SK-N-SH treated with all-trans-retinoic acid at 6 μM for 48 hours (cell line): ENCODE data around the gene RPL18A.

Experiments used
- ATAC-seq: fragments of 200-7000 bp; cut with Tn5 transposase; 3 replicates; pipeline ENCODE4 v1.9.1; 2020; ENCODE audit warnings: mild to moderate bottlenecking, moderate library complexity
- ARNTL ChIP-seq: fragments of 450-650 bp; formaldehyde crosslinking; IDR thresholded peaks from 2 replicates; pipeline ENCODE4 v1.5.0; 2020; ENCODE audit warnings: low read depth, mild to moderate bottlenecking, moderate library complexity, borderline replicate concordance
- BACH2 ChIP-seq: fragments of 250-450 bp; sonication (Bioruptor Pico); IDR thresholded peaks from 2 replicates; pipeline ENCODE4 v1.9.0; 2021; ENCODE audit warnings: mild to moderate bottlenecking, borderline replicate concordance
- CREB5 ChIP-seq: fragments of 250-450 bp; sonication (Bioruptor Pico); IDR thresholded peaks from 2 replicates; pipeline ENCODE4 v1.5.1; 2020; ENCODE audit warnings: low read depth, mild to moderate bottlenecking, moderate library complexity
- CSDC2 ChIP-seq: fragments of 250-450 bp; sonication (Bioruptor Pico); IDR thresholded peaks from 2 replicates; pipeline ENCODE4 v1.5.0; 2020; ENCODE audit warnings: mild to moderate bottlenecking, moderate library complexity
- CSRNP3 ChIP-seq: fragments of 250-450 bp; sonication (Bioruptor Pico); IDR thresholded peaks from 2 replicates; pipeline ENCODE4 v1.5.1; 2021; ENCODE audit warnings: mild to moderate bottlenecking, moderate library complexity
- GLIS3 ChIP-seq: fragments of 250-450 bp; sonication (Bioruptor Pico); IDR thresholded peaks from 2 replicates; pipeline ENCODE4 v1.5.0; 2020; ENCODE audit warnings: mild to moderate bottlenecking, moderate library complexity
- ISL1 ChIP-seq: fragments of 250-450 bp; sonication (Bioruptor Pico); IDR thresholded peaks from 2 replicates; pipeline ENCODE4 v2.1.2; 2022; ENCODE audit warnings: mild to moderate bottlenecking, moderate library complexity
- PATZ1 ChIP-seq: fragments of 250-450 bp; sonication (Bioruptor Pico); IDR thresholded peaks from 2 replicates; pipeline ENCODE4 v1.8.0; 2020; ENCODE audit warnings: mild to moderate bottlenecking, moderate library complexity, borderline replicate concordance
- POU6F1 ChIP-seq: fragments of 250-450 bp; sonication (Bioruptor Pico); IDR thresholded peaks from 2 replicates; pipeline ENCODE4 v1.8.0; 2021; ENCODE audit warnings: low read depth, mild to moderate bottlenecking, moderate library complexity, borderline replicate concordance
- PPARA ChIP-seq: fragments of 250-450 bp; sonication (Bioruptor Pico); IDR thresholded peaks from 2 replicates; pipeline ENCODE4 v1.5.0; 2020; ENCODE audit warnings: mild to moderate bottlenecking, borderline replicate concordance
- SNAI2 ChIP-seq: fragments of 250-450 bp; sonication (Bioruptor Pico); IDR thresholded peaks from 2 replicates; pipeline ENCODE4 v1.5.0; 2020; ENCODE audit warnings: mild to moderate bottlenecking, moderate library complexity
- TCF4 ChIP-seq: fragments of 250-450 bp; sonication (Bioruptor Pico); IDR thresholded peaks from 2 replicates; pipeline ENCODE4 v1.8.0; 2021; ENCODE audit warnings: mild to moderate bottlenecking, moderate library complexity, borderline replicate concordance
- TOX ChIP-seq: fragments of 250-450 bp; sonication (Bioruptor Pico); IDR thresholded peaks from 2 replicates; pipeline ENCODE4 v1.8.0; 2021; ENCODE audit warnings: mild to moderate bottlenecking, moderate library complexity, borderline replicate concordance
- TSHZ2 ChIP-seq: fragments of 250-450 bp; sonication (Bioruptor Pico); IDR thresholded peaks from 2 replicates; pipeline ENCODE4 v1.5.0; 2020; ENCODE audit warnings: mild to moderate bottlenecking, moderate library complexity
- ZC3H10 ChIP-seq: fragments of 250-450 bp; sonication (Bioruptor Pico); IDR thresholded peaks from 2 replicates; pipeline ENCODE4 v1.5.1; 2021; ENCODE audit warnings: mild to moderate bottlenecking, moderate library complexity
- ZFP3 ChIP-seq: fragments of 250-450 bp; sonication (Bioruptor Pico); IDR thresholded peaks from 2 replicates; pipeline ENCODE4 v1.5.0; 2020; ENCODE audit warnings: mild to moderate bottlenecking, moderate library complexity
- ZFP30 ChIP-seq: fragments of 450-650 bp; formaldehyde crosslinking; IDR thresholded peaks from 2 replicates; pipeline ENCODE4 v1.5.0; 2022; ENCODE audit warnings: mild to moderate bottlenecking, moderate library complexity
- ZNF565 ChIP-seq: fragments of 450-650 bp; formaldehyde crosslinking; conservative IDR thresholded peaks from 2 replicates; pipeline ENCODE4 v1.5.0; 2020; ENCODE audit warnings: low read depth, mild to moderate bottlenecking, moderate library complexity
- ZNF70 ChIP-seq: fragments of 450-650 bp; formaldehyde crosslinking; IDR thresholded peaks from 2 replicates; pipeline ENCODE4 v1.5.0; 2020; ENCODE audit warnings: mild to moderate bottlenecking, moderate library complexity
- ZNF8 ChIP-seq: fragments of 450-650 bp; formaldehyde crosslinking; IDR thresholded peaks from 2 replicates; pipeline ENCODE4 v1.5.0; 2020; ENCODE audit warnings: mild to moderate bottlenecking, moderate library complexity

RPL18A gene

GRCh38 chr19:17874758-17875135 lies 15.0 kb downstream of the RPL18A start:
- no peak for ATAC-seq
- TF ChIP-seq TSHZ2 (CRISPR knock-in tag) (no peak), ZC3H10 (CRISPR knock-in tag) (no peak), ZNF8 (CRISPR knock-in tag) (no peak), CSRNP3 (no peak), ARNTL (no peak), CSDC2 (CRISPR knock-in tag) (no peak), ZNF565 (CRISPR knock-in tag) (no peak)

- TF ChIP-seq ZFP3 (CRISPR knock-in tag) = no peak
- no peak for TF ChIP-seq SNAI2
- no peak for TF ChIP-seq TOX (CRISPR knock-in tag)
- no peak for TF ChIP-seq TCF4 (CRISPR knock-in tag)
- TF ChIP-seq POU6F1 (CRISPR knock-in tag) = no peak
- no peak for TF ChIP-seq CSRNP3
- TF ChIP-seq ZNF565 (CRISPR knock-in tag) = no peak
- no peak for TF ChIP-seq ARNTL
- ATAC-seq = no peak
Measured at GRCh38 chr19:17877696-17878095, 18.0 kb downstream of the RPL18A start.

- no peak for TF ChIP-seq ISL1 (CRISPR knock-in tag)
- TF ChIP-seq TOX (CRISPR knock-in tag) = no peak
- TF ChIP-seq GLIS3 (CRISPR knock-in tag) = no peak
- TF ChIP-seq CSDC2 (CRISPR knock-in tag) = no peak
- no peak for TF ChIP-seq ARNTL
- no peak for TF ChIP-seq SNAI2
- ATAC-seq = no peak
Measured at GRCh38 chr19:17879466-17879865, 19.8 kb downstream of the RPL18A start.

GRCh38 chr19:17881701-17882100 lies 22.0 kb downstream of the RPL18A start:
- ATAC-seq = no peak
- TF ChIP-seq TSHZ2 (CRISPR knock-in tag) (no peak), CREB5 (CRISPR knock-in tag) (no peak), BACH2 (no peak), SNAI2 (no peak), ZNF8 (CRISPR knock-in tag) (no peak), PPARA (CRISPR knock-in tag) (no peak), POU6F1 (CRISPR knock-in tag) (no peak), PATZ1 (CRISPR knock-in tag) (no peak), ZNF565 (CRISPR knock-in tag) (no peak), ZNF70 (CRISPR knock-in tag) (no peak), ISL1 (CRISPR knock-in tag) (no peak), ZFP30 (CRISPR knock-in tag) (no peak), CSDC2 (CRISPR knock-in tag) (no peak), TCF4 (CRISPR knock-in tag) (no peak)
